PC-9 (cell line): ENCODE measurements around the gene DOCK2. TPM values are rescaled to one million over a fixed set of nuclear protein-coding genes. Genes with fewer than 3 reads are reported as not detected.
"Not testable (repeated sequence)": the region's sequence is repeated elsewhere in the genome, so short reads cannot be mapped to it uniquely, and the experiment has no call there.

Experiments used
- BruUV-seq: library from RNA; stranded (reverse); fragments of 400-500 nt; replicated peaks from 2 replicates; lab custom pipeline; 2021; lab: Mats Ljungman, UMichigan
- CTCF ChIA-PET: fragments of 300-600 bp; sonication (Branson Sonifier 250); formaldehyde crosslinking; loops from one replicate; lab custom pipeline; 2022; ENCODE audit warnings: antibody characterized with exemption; lab: Charles Lee
- POLR2A ChIA-PET: fragments of 300-600 bp; sonication (Branson Sonifier 250); formaldehyde crosslinking; loops from one replicate; lab custom pipeline; 2022; ENCODE audit warnings: antibody characterized with exemption; ENCODE audit not compliant: unreplicated experiment; lab: Charles Lee
- DNase-seq, 2 experiments: peaks; one replicate each; pipeline versions ENCODE4 v3.0.0 to v3.0.0-alpha.2; 2015 to 2022; ENCODE audit warnings: mixed read lengths in 1 of 2
- H2AFZ ChIP-seq: fragments of 200-600 bp; sonication (generic); 2 replicates; pipeline ENCODE4 v1.8.1; 2017; ENCODE audit warnings: antibody characterized with exemption
- H3F3A ChIP-seq: fragments of 200-600 bp; sonication (generic); 2 replicates; pipeline ENCODE4 v1.8.1; 2017; ENCODE audit warnings: antibody characterized with exemption, mild to moderate bottlenecking, low read depth; ENCODE audit not compliant: insufficient read depth
- H3K27ac ChIP-seq: fragments of 200-600 bp; sonication (generic); 2 replicates; pipeline ENCODE4 v1.6.1; 2016; ENCODE audit warnings: mixed run types
- H3K27me3 ChIP-seq: fragments of 200-600 bp; sonication (generic); 2 replicates; pipeline ENCODE4 v1.6.1; 2016; ENCODE audit warnings: low read depth, mixed run types; ENCODE audit not compliant: insufficient read depth
- H3K36me3 ChIP-seq: fragments of 200-600 bp; sonication (generic); 2 replicates; pipeline ENCODE4 v1.6.1; 2016; ENCODE audit warnings: low read depth, mixed run types
- H3K4me1 ChIP-seq: fragments of 200-600 bp; sonication (generic); replicated peaks from 2 replicates; pipeline ENCODE4 v1.6.1; 2016; ENCODE audit warnings: mixed run types; ENCODE audit not compliant: insufficient read depth
- H3K4me2 ChIP-seq: fragments of 200-600 bp; sonication (generic); 2 replicates; pipeline ENCODE4 v1.6.1; 2017; ENCODE audit warnings: mixed run types
- H3K4me3 ChIP-seq: fragments of 200-600 bp; sonication (generic); 2 replicates; pipeline ENCODE4 v1.6.1; 2016; ENCODE audit warnings: mixed run types
- H3K79me2 ChIP-seq: fragments of 200-600 bp; sonication (generic); 2 replicates; pipeline ENCODE4 v1.6.1; 2017; ENCODE audit warnings: low read depth, mixed run types
- H3K9me2 ChIP-seq: fragments of 200-600 bp; sonication (generic); 2 replicates; pipeline ENCODE4 v1.8.1; 2017; ENCODE audit warnings: mild to moderate bottlenecking; ENCODE audit not compliant: insufficient read depth
- H3K9me3 ChIP-seq: fragments of 200-600 bp; sonication (generic); 2 replicates; pipeline ENCODE4 v1.8.1; 2016; ENCODE audit warnings: low read depth; ENCODE audit not compliant: insufficient read depth
- H4K20me1 ChIP-seq: fragments of 200-600 bp; sonication (generic); 2 replicates; pipeline ENCODE4 v1.8.1; 2017; ENCODE audit not compliant: insufficient read depth
- EZH2 ChIP-seq: fragments of 200-600 bp; sonication (generic); IDR thresholded peaks from 2 replicates; pipeline ENCODE4 v1.8.0; 2017; ENCODE audit warnings: antibody characterized with exemption, low read depth
- intact Hi-C: fragments of 100-400 bp; cut with micrococcal nuclease; formaldehyde crosslinking; loops from one replicate; pipeline ENCODE4 v1.10.0; 2022; ENCODE audit not compliant: unreplicated experiment
- total RNA-seq: library from RNA; stranded (reverse); gene quantifications from 2 replicates; pipeline ENCODE4 v1.2.3, GENCODE V29; 2021
- TF ChIP-seq, protein P1 (sequence below): fragments of 200-600 bp; sonication (generic); conservative IDR thresholded peaks from 2 replicates; pipeline ENCODE4 v1.6.1; 2017; ENCODE audit warnings: mixed run types, antibody characterized with exemption, mild to moderate bottlenecking, moderate library complexity

DOCK2 gene
- total RNA-seq, 1 experiment from 2014 or later, result 0.41 TPM

DNA sequence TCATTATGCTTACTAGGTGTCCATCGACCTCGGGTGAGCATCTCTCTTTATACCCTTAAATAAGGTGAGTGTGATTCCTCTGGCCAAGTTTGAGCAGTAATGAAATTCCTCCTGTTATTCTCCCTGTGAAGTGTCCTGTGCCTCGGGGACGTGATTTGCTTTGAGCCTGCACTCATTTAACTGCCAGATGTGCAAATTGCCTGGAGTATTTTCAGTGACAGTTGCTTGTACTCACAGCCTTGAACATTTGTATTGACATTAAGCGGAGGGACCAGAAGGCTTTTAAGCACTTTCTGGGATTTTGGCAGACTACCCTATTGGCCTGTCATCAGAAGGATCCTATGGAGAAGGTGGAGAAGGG, 126.9 kb downstream of the DOCK2 start:
- Histone ChIP-seq H3K79me2 (no peaks in the 10 kb centered on the region), H3K9me2 (no peaks in the 10 kb centered on the region), H3K27me3 (no peaks in the 10 kb centered on the region), H4K20me1 (no peaks in the 10 kb centered on the region), H3K4me1 (no peaks in the 10 kb centered on the region), H3K4me3 (no peak overlapping the region), H3K9me3 (no peaks in the 10 kb centered on the region), H3K4me2 (no peak overlapping the region), H3K36me3 (no peaks in the 10 kb centered on the region), H3F3A (no peaks in the 10 kb centered on the region), H3K27ac (no peak overlapping the region), H2AFZ (no peak overlapping the region)
- TF ChIP-seq, protein P1, sequence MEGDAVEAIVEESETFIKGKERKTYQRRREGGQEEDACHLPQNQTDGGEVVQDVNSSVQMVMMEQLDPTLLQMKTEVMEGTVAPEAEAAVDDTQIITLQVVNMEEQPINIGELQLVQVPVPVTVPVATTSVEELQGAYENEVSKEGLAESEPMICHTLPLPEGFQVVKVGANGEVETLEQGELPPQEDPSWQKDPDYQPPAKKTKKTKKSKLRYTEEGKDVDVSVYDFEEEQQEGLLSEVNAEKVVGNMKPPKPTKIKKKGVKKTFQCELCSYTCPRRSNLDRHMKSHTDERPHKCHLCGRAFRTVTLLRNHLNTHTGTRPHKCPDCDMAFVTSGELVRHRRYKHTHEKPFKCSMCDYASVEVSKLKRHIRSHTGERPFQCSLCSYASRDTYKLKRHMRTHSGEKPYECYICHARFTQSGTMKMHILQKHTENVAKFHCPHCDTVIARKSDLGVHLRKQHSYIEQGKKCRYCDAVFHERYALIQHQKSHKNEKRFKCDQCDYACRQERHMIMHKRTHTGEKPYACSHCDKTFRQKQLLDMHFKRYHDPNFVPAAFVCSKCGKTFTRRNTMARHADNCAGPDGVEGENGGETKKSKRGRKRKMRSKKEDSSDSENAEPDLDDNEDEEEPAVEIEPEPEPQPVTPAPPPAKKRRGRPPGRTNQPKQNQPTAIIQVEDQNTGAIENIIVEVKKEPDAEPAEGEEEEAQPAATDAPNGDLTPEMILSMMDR, result no peak
- TF ChIP-seq EZH2, result no peak
- CTCF ChIA-PET, result no interaction called here
- POLR2A ChIA-PET, result no interaction called here
- intact Hi-C loops, result no loop called here
- DNase-seq, result no peak
- no TSS peak for BruUV-seq

DNA sequence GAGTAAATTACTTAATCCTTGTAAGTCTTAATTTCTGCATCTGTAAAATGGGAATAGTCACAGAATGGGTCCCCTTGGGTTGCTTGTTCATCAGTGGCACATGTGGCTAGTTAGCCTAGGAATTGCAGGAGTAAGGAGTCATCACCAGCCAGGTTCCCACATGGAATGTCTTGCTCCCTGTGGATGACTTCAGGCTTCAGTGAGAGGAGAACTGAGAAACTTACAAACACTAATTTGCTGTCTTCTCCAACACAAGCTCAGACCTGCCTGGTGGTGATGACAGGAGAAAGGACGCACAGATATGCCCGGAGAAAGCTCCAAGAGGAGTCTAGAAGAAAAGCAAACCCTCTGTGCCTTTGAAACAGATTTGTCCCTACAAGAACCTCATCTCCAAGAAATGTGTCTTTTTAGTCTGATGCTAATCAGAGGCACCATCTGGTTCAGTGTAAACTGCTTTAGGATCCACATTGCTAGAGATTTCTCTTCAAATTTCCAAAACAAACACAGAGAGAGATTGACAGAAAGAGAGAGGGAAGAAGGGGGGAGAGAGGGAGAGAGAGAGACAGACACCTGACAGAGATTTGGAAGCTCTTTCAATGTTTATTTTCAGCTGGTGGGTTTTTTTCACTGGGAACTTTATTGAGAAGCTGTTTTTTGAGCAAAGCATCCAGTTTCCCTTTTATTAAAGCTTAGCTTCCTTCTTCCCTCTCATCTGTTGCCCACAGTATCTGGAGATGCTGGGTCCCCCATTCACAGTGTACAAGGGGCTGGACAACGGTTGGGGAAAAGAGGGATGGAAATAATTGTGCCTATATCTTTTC, 128.3 kb downstream of the DOCK2 start:
- no peak overlapping the region for H3K4me3 ChIP-seq
- H3K9me3 ChIP-seq, result no peaks in the 10 kb centered on the region
- H3K9me2 ChIP-seq, result no peaks in the 10 kb centered on the region
- CTCF ChIA-PET, result no interaction called here
- no peak overlapping the region for H3K4me2 ChIP-seq
- no peak overlapping the region for H3K27ac ChIP-seq
- H3F3A ChIP-seq, result no peaks in the 10 kb centered on the region
- intact Hi-C loops, result no loop called here
- no peaks in the 10 kb centered on the region for H3K4me1 ChIP-seq
- H3K27me3 ChIP-seq, result no peaks in the 10 kb centered on the region
- POLR2A ChIA-PET, result no interaction called here
- H3K79me2 ChIP-seq, result no peaks in the 10 kb centered on the region
- no TSS peak for BruUV-seq
- no peak for DNase-seq
- no peaks in the 10 kb centered on the region for H3K36me3 ChIP-seq
- H2AFZ ChIP-seq, result no peak overlapping the region
- no peaks in the 10 kb centered on the region for H4K20me1 ChIP-seq
- TF ChIP-seq EZH2, result no peak

DNA sequence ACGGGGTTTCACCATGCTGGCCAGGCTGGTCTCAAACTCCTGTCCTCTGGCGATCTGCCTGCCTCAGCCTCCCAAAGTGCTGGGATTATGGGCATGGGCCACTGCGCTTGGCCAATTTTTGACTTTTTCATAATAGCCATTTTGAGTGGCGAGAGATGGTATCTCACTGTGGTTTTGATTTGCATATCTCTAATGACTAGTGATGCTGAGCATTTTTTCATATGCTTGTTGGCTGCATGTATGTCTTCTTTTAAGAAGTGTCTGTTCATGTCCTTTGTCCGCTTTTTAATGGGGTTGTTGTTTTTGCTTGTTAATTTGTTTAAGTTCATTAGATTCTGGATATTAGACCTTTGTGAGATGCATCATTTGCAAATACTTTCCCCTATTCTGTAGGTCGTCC, 129.9 kb downstream of the DOCK2 start:
- POLR2A ChIA-PET, DNase-seq, H3K4me3 ChIP-seq, H4K20me1 ChIP-seq, H3K4me2 ChIP-seq, H2AFZ ChIP-seq, H3K27ac ChIP-seq, H3K9me2 ChIP-seq, BruUV-seq, intact Hi-C loops, H3K27me3 ChIP-seq, H3K4me1 ChIP-seq, CTCF ChIA-PET, H3K79me2 ChIP-seq, H3K36me3 ChIP-seq, H3K9me3 ChIP-seq, H3F3A ChIP-seq: not testable (repeated sequence)

DNA sequence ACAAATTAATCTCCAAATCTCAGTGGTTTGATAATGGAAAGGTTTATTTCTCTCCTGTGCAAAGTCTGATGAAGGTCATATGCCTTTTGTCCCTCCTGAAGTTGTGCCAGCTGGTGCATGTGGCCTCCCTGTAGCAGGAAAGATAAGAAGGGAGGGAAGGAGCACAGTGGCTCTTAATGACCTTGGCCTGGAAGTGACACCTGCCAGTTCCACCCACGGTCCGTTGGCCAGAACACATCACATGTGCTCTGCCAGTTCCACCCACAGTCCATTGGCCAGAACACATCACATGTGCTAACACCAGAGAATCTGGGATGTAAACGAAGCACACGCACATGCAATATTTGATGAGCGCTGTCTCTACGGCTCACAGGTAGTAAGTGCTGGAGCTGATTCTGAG, 130.9 kb downstream of the DOCK2 start:
- no TSS peak for BruUV-seq
- intact Hi-C loops, result no loop called here

More for the DNA sequence above, 130.9 kb downstream of the DOCK2 start:
- Histone ChIP-seq H3K4me3 (no peak overlapping the region), H3K27ac (no peak overlapping the region), H3K4me2 (no peak overlapping the region), H3K4me1 (no peaks in the 10 kb centered on the region), H3F3A (no peaks in the 10 kb centered on the region), H4K20me1 (no peaks in the 10 kb centered on the region), H3K79me2 (no peaks in the 10 kb centered on the region), H3K9me3 (no peaks in the 10 kb centered on the region), H3K9me2 (no peaks in the 10 kb centered on the region), H2AFZ (no peak overlapping the region), H3K27me3 (no peaks in the 10 kb centered on the region), H3K36me3 (no peaks in the 10 kb centered on the region)
- TF ChIP-seq, protein P1, result no peak
- TF ChIP-seq EZH2, result no peak
- no peak for DNase-seq
- ChIA-PET POLR2A (no interaction called here), CTCF (no interaction called here)
